GM12878 (cell line): ENCODE results near the gene MAPKAP1. TPM values are rescaled to one million over a fixed set of nuclear protein-coding genes. Genes with fewer than 3 reads are reported as not detected.
A peak's percentile ranks its signal among the peaks of the same experiment; 100 is the strongest.

Experiments used
- ATAC-seq: fragments of 200-7000 bp; cut with Tn5 transposase; 3 replicates; pipeline ENCODE4 v1.9.1; 2020; ENCODE audit warnings: mild to moderate bottlenecking, moderate library complexity
- BruUV-seq: library from RNA; stranded (reverse); fragments of 400-500 nt; replicated peaks from 2 replicates; lab custom pipeline; 2021; lab: Mats Ljungman, UMichigan
- CTCF ChIA-PET: fragments of 300-600 bp; sonication (Branson Sonifier 250); formaldehyde crosslinking; extraction: SDS; loops from one replicate; lab custom pipeline; 2021; ENCODE audit warnings: inconsistent platforms; lab: Yijun Ruan, JAX
- POLR2A ChIA-PET: fragments of 350-600 bp; formaldehyde crosslinking; extraction: SDS; loops from one replicate; lab custom pipeline; 2021; ENCODE audit warnings: inconsistent platforms; lab: Charles Lee
- RAD21 ChIA-PET: fragments of 300-600 bp; sonication (Branson Sonifier 250); formaldehyde crosslinking; loops from one replicate; lab custom pipeline; 2023; ENCODE audit warnings: antibody characterized with exemption; ENCODE audit not compliant: unreplicated experiment; lab: Charles Lee
- SMC1A ChIA-PET: fragments of 300-600 bp; sonication (Branson Sonifier 250); formaldehyde crosslinking; loops from one replicate; lab custom pipeline; 2023; ENCODE audit not compliant: unreplicated experiment, uncharacterized antibody; lab: Charles Lee
- DNase-seq: peaks from one replicate; pipeline ENCODE4 v3.0.0-alpha.2; 2011; ENCODE audit warnings: low read depth, low spot score
- FAIRE-seq: peaks from 3 replicates; lab custom pipeline; 2011; peaks lifted over from hg19 to GRCh38; lab: Jason Lieb, UNC
- H2AFZ ChIP-seq: 2 replicates; pipeline ENCODE4 v1.6.0; 2011; ENCODE audit warnings: low read depth, low read length, control low read depth; ENCODE audit not compliant: control insufficient read depth
- H3K27ac ChIP-seq: 2 replicates; pipeline ENCODE4 v1.5.1; 2011; ENCODE audit warnings: control low read depth; ENCODE audit not compliant: control insufficient read depth, insufficient read depth
- H3K27me3 ChIP-seq, 2 experiments: replicated peaks in 1 of 2; 2 replicates each; pipeline versions ENCODE4 v1.6.0 to v1.6.1; 2011; ENCODE audit warnings: low read length in 1 of 2; ENCODE audit not compliant: control insufficient read depth in 2 of 2, insufficient read depth in 2 of 2
- H3K36me3 ChIP-seq, 2 experiments: 2 replicates each; pipeline ENCODE4 v1.5.1; 2011; ENCODE audit warnings: low read length in 1 of 2; ENCODE audit not compliant: control insufficient read depth in 2 of 2, insufficient read depth in 2 of 2
- H3K4me1 ChIP-seq: 2 replicates; pipeline ENCODE4 v1.6.1; 2011; ENCODE audit warnings: mild to moderate bottlenecking, low read length, moderate library complexity, mixed read lengths; ENCODE audit not compliant: control insufficient read depth, insufficient read depth
- H3K4me2 ChIP-seq: 2 replicates; pipeline ENCODE4 v1.6.0; 2011; ENCODE audit warnings: control low read depth; ENCODE audit not compliant: control insufficient read depth, insufficient read depth
- H3K4me3 ChIP-seq: fragments of 200-600 bp; sonication (generic); 2 replicates; pipeline ENCODE4 v1.5.1; 2016
- H3K79me2 ChIP-seq: 2 replicates; pipeline ENCODE4 v1.6.0; 2011; ENCODE audit warnings: low read length; ENCODE audit not compliant: control insufficient read depth, insufficient read depth
- H3K9ac ChIP-seq: 2 replicates; pipeline ENCODE4 v1.8.0; 2011; ENCODE audit warnings: low read length, control low read depth, mixed read lengths; ENCODE audit not compliant: control insufficient read depth, insufficient read depth
- H3K9me3 ChIP-seq: replicated peaks from 3 replicates; pipeline ENCODE4 v1.5.1; 2011; ENCODE audit warnings: mild to moderate bottlenecking, low read length; ENCODE audit not compliant: control insufficient read depth, insufficient read depth
- H4K20me1 ChIP-seq: 2 replicates; pipeline ENCODE4 v1.6.0; 2011; ENCODE audit not compliant: control insufficient read depth, insufficient read depth
- BCLAF1 ChIP-seq: fragments of 450-650 bp; IDR thresholded peaks from 2 replicates; pipeline ENCODE4 v1.6.1; 2017; ENCODE audit warnings: antibody characterized with exemption, mild to moderate bottlenecking, moderate library complexity
- E2F8 ChIP-seq: fragments of 450-650 bp; IDR thresholded peaks from 2 replicates; pipeline ENCODE4 v1.6.1; 2018; ENCODE audit warnings: mild to moderate bottlenecking, low read depth, moderate library complexity; ENCODE audit not compliant: partially characterized antibody
- ETV6 ChIP-seq, 2 experiments: fragments of 450-650 bp in 1 of 2; IDR thresholded peaks in 1 of 2; conservative IDR thresholded peaks in 1 of 2; 2 replicates each; pipeline ENCODE4 v1.6.1; 2014; ENCODE audit warnings: antibody characterized with exemption in 1 of 2, borderline replicate concordance in 1 of 2, low read depth in 1 of 2, mild to moderate bottlenecking in 1 of 2, moderate library complexity in 1 of 2
- HDGF ChIP-seq: fragments of 450-650 bp; IDR thresholded peaks from 2 replicates; pipeline ENCODE4 v1.6.1; 2016; ENCODE audit warnings: antibody characterized with exemption
- MLLT1 ChIP-seq: fragments of 450-650 bp; IDR thresholded peaks from 2 replicates; pipeline ENCODE4 v1.6.1; 2016; ENCODE audit warnings: mild to moderate bottlenecking
- RFX5 ChIP-seq: IDR thresholded peaks from 2 replicates; pipeline ENCODE4 v1.6.1; 2011; ENCODE audit warnings: low read depth, low read length, improper control_type of control experiment
- SP1 ChIP-seq: IDR thresholded peaks from one replicate; pipeline ENCODE4 v1.6.1; 2011; ENCODE audit warnings: low read depth, low read length
- ZNF217 ChIP-seq: fragments of 450-650 bp; IDR thresholded peaks from 2 replicates; pipeline ENCODE4 v1.6.1; 2017; ENCODE audit warnings: antibody characterized with exemption, mild to moderate bottlenecking
- WGBS: methylation state at CpG from one replicate; pipeline ENCODE4 v1.1.6; 2016; ENCODE audit warnings: low lambda C conversion rate; ENCODE audit not compliant: insufficient replicate concordance, insufficient coverage; ENCODE audit errors: missing lambda C conversion rate; 5-methylcytosine and 5-hydroxymethylcytosine counted together
- in situ Hi-C: fragments of 300-500 bp; cut with MboI; formaldehyde crosslinking; loops from 9 replicates; pipeline ENCODE4 v1.14.3; 2018; ENCODE audit warnings: mixed read lengths
- intact Hi-C: fragments of 100-400 bp; cut with micrococcal nuclease; formaldehyde crosslinking; loops from one replicate; pipeline ENCODE4 v1.14.2; 2022; ENCODE audit not compliant: unreplicated experiment
- polyA plus RNA-seq, 11 experiments: library from polyadenylated mRNA; depleted of rRNA in 4 of 11; unstranded in 6 of 11; stranded (reverse) in 5 of 11; fragments of >200 nt; fragmentation: Nextera tagmentation in 4 of 11; fragmentation: Illumina TruSeq in 1 of 11; extraction: Ambion mirVana in 4 of 11; extraction: Trizol in 1 of 11; gene quantifications; 1 replicate in 1 of 11; 2 replicates in 10 of 11; pipeline versions ENCODE4 v1.2.1 to v1.2.3, GENCODE V29; 2011 to 2016; ENCODE audit warnings: inconsistent platforms in 2 of 11, missing spikeins in 2 of 11, low read depth in 1 of 11
- total RNA-seq, 4 experiments: library from RNA; depleted of rRNA in 3 of 4; stranded (reverse); fragments of >200 nt in 3 of 4; fragmentation: Illumina TruSeq in 1 of 4; extraction: Trizol in 1 of 4; gene quantifications; 2 replicates each; pipeline versions ENCODE4 v1.2.1 to v1.2.3, GENCODE V29; 2013 to 2021

The MAPKAP1 gene
- total and polyA plus RNA-seq, 10 of the 15 experiments (the other 5 are each of a cell fraction or from before 2014, with no cell fraction given) = 5.1 to 188 (median 105) TPM

GRCh38 chr9:125703662-125704061, 3.3 kb downstream of the MAPKAP1 start:
- Histone ChIP-seq H3K4me2 (peak overlapping the region; percentile 59), H3K9ac (no peak overlapping the region), H4K20me1 (no peaks in the 10 kb centered on the region), H3K4me1 (peaks cover 25% of the 10 kb centered on the region), H3K9me3 (no peaks in the 10 kb centered on the region), H3K79me2 (peaks cover 85% of the 10 kb centered on the region), H3K27ac (peak overlapping the region; percentile 63), H3K27me3 (no peaks in the 10 kb centered on the region), H3K36me3 (no peaks in the 10 kb centered on the region), H3K4me3 (peak overlapping the region; percentile 90; the same call in 1 of the 2 replicates), H2AFZ (no peak overlapping the region)
- ChIA-PET RAD21 (interaction anchor here (0.8 to 10.4 kb wide), 13 partner anchors 22 to 174 kb away, joined by 3 to 151 read pairs (median 10); no protein-coding TSS in a partner anchor), CTCF (interaction anchor here (0.8 to 3.7 kb wide), 14 partner anchors 15 to 189 kb away, joined by 3 to 12 read pairs (median 4); no protein-coding TSS in a partner anchor), POLR2A (interaction anchor here (0.6 to 7.8 kb wide), 12 partner anchors 16 to 75 kb away, joined by 3 to 105 read pairs (median 6); no protein-coding TSS in a partner anchor), SMC1A (interaction anchor here (0.6 to 11.7 kb wide), 15 partner anchors 11 to 174 kb away, joined by 3 to 185 read pairs (median 5); no protein-coding TSS in a partner anchor)
- TF ChIP-seq RFX5 (no peak), MLLT1 (peak; percentile 91; the same call in 1 of the 2 replicates), HDGF (peak; percentile 57; the same call in 1 of the 2 replicates), ZNF217 (no peak), SP1 (no peak), ETV6 (conservative IDR thresholded peaks at IDR 0.05 in 1 of 2, IDR thresholded peaks at IDR 0.05 in 1 of 2; ENCODE audit: borderline replicate concordance in 1 of 2, low read depth in 1 of 2) (no peak), BCLAF1 (no peak), E2F8 (no peak)
- 66% methylated on average over 4 of the region's 4 CpGs for WGBS
- ATAC-seq (no peak), FAIRE-seq (no peak), DNase-seq (no peak)
- intact Hi-C loops (loop anchor here (1.0 to 5.0 kb wide), 2 partner anchors 57 to 141 kb away; no protein-coding TSS in a partner anchor), in situ Hi-C loops (no loop called here)
- no TSS peak for BruUV-seq
